ENCODE measurements around the gene CAMTA1.

DNA sequence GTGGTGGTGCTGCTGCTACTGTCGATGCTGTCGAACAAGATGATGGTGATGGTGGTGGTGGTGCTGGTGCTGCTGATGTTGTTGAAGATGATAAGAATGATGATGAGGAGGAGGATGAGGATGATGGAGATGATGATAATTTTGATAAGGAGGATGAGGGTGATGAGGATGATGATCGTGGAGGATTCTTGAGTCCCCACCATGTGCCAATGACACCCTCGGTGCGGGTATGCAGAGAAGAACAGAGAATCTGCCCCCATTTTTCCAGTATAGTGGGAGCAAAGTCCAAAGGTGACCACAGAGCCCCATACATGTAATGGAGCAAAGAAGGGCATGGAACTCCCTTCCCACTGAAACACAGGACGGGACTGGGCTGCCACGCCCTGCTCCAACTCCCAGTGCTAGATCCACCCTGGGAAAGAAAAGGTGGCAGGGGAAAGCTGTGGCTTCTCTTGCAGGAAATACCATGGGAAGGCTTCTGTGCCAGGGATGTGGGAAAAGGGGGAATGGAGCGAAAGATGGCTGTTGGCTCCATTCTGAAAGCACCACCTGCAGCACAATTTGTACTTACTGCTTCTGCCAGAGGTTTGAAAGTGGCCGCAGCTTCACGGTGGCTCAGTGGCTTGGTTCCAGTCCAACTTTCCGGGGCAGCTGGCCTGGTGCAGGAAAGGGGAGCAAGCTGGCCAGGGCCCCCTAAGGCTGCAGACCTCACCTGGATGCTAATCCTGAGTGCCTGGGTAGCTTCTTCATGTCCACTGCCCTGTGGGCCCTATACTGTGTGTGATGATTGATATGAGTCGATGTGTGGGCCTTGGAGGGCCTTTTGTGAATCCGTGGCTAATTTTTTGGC, 598.6 kb downstream of the CAMTA1 start:
- TF ChIP-seq, protein P1, sequence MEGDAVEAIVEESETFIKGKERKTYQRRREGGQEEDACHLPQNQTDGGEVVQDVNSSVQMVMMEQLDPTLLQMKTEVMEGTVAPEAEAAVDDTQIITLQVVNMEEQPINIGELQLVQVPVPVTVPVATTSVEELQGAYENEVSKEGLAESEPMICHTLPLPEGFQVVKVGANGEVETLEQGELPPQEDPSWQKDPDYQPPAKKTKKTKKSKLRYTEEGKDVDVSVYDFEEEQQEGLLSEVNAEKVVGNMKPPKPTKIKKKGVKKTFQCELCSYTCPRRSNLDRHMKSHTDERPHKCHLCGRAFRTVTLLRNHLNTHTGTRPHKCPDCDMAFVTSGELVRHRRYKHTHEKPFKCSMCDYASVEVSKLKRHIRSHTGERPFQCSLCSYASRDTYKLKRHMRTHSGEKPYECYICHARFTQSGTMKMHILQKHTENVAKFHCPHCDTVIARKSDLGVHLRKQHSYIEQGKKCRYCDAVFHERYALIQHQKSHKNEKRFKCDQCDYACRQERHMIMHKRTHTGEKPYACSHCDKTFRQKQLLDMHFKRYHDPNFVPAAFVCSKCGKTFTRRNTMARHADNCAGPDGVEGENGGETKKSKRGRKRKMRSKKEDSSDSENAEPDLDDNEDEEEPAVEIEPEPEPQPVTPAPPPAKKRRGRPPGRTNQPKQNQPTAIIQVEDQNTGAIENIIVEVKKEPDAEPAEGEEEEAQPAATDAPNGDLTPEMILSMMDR (IDR thresholded peaks at IDR 0.05 in 2 of 3, conservative IDR thresholded peaks at IDR 0.05 in 1 of 3; ENCODE audit: borderline replicate concordance in 1 of 3, insufficient read depth in 1 of 3, low read depth in 2 of 3, low read length in 2 of 3), result no peak
- TF ChIP-seq POLR2AphosphoS5 (IDR thresholded peaks at IDR 0.05; ENCODE audit: low read depth, low read length) (no peak), EZH2 (IDR thresholded peaks at IDR 0.05) (no peak), YY1 (IDR thresholded peaks at IDR 0.05; ENCODE audit: extremely low read depth, insufficient replicate concordance, low read depth, low read length) (no peak), SIN3A (IDR thresholded peaks at IDR 0.05; ENCODE audit: low read depth) (no peak), SRF (IDR thresholded peaks at IDR 0.05; ENCODE audit: low read depth) (no peak), CEBPB (IDR thresholded peaks at IDR 0.05; ENCODE audit: low read depth) (no peak), POLR2A (IDR thresholded peaks at IDR 0.05; ENCODE audit: borderline replicate concordance, extremely low read depth, insufficient read depth, insufficient read length) (no peak), JUND (IDR thresholded peaks at IDR 0.05) (no peak), SP1 (IDR thresholded peaks at IDR 0.05; ENCODE audit: low read depth) (no peak)
- TF ChIP-seq, protein P2, sequence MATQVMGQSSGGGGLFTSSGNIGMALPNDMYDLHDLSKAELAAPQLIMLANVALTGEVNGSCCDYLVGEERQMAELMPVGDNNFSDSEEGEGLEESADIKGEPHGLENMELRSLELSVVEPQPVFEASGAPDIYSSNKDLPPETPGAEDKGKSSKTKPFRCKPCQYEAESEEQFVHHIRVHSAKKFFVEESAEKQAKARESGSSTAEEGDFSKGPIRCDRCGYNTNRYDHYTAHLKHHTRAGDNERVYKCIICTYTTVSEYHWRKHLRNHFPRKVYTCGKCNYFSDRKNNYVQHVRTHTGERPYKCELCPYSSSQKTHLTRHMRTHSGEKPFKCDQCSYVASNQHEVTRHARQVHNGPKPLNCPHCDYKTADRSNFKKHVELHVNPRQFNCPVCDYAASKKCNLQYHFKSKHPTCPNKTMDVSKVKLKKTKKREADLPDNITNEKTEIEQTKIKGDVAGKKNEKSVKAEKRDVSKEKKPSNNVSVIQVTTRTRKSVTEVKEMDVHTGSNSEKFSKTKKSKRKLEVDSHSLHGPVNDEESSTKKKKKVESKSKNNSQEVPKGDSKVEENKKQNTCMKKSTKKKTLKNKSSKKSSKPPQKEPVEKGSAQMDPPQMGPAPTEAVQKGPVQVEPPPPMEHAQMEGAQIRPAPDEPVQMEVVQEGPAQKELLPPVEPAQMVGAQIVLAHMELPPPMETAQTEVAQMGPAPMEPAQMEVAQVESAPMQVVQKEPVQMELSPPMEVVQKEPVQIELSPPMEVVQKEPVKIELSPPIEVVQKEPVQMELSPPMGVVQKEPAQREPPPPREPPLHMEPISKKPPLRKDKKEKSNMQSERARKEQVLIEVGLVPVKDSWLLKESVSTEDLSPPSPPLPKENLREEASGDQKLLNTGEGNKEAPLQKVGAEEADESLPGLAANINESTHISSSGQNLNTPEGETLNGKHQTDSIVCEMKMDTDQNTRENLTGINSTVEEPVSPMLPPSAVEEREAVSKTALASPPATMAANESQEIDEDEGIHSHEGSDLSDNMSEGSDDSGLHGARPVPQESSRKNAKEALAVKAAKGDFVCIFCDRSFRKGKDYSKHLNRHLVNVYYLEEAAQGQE (IDR thresholded peaks at IDR 0.05; ENCODE audit: low read depth), result no peak
- TF ChIP-seq, protein P3, sequence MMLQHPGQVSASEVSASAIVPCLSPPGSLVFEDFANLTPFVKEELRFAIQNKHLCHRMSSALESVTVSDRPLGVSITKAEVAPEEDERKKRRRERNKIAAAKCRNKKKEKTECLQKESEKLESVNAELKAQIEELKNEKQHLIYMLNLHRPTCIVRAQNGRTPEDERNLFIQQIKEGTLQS (IDR thresholded peaks at IDR 0.05), result no peak

Data from HCT116 (cell line).